ENCODE measurements around the gene MYBL2.

DNA sequence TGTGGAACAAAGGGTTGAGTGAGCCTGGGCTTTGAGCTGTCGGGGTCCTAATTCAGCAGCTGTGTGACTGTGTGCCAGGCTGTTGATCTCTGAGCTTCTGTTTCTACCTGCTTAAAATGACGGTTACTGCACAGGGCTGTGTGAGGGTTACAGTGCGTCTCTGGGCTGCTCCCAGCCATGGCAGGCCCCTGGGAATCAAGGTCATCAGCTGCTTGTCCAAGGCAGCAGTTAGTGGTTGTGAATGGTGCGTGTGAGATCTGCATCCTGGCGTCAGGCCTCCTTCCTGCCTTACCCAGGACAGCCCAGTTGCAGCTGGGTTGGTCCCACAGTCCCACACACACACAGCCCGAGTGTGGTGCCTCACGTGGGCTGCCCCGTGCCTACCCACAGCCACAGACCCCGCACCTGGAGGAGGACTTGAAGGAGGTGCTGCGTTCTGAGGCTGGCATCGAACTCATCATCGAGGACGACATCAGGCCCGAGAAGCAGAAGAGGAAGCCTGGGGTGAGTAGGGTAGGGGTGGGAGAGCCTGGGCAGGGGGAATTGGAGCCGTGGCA is 44.3 kb downstream of the MYBL2 start:
- no peak for TF ChIP-seq POLR2AphosphoS5 (IDR thresholded peaks at IDR 0.05; ENCODE audit: low read depth, low read length)
- TF ChIP-seq POLR2A (IDR thresholded peaks at IDR 0.05; ENCODE audit: low read depth, low read length): no peak

All from GM12892 (cell line).